Neural cell (in vitro differentiated cells): ENCODE results near the gene CDCP1. TPM values are rescaled to one million over a fixed set of nuclear protein-coding genes. Genes with fewer than 3 reads are reported as not detected.

Experiments
- H2AFZ ChIP-seq: fragments of 200-600, 300-800 bp; sonication (generic), shearing (Covaris generic); 2 replicates; pipeline ENCODE4 v1.6.0; 2014; ENCODE audit warnings: low read depth, mild to moderate bottlenecking, antibody characterized with exemption, low read length, moderate library complexity
- H3F3A ChIP-seq: fragments of 200-600 bp; shearing (Covaris generic); 2 replicates; pipeline ENCODE4 v1.6.1; 2016; ENCODE audit warnings: mild to moderate bottlenecking, moderate library complexity, mixed read lengths, antibody characterized with exemption, low read length; ENCODE audit not compliant: insufficient read depth, poor library complexity, severe bottlenecking
- H3K27ac ChIP-seq: fragments of 200-600, 300-800 bp; sonication (generic), shearing (Covaris generic); 2 replicates; pipeline ENCODE4 v1.5.1; 2014; ENCODE audit warnings: mild to moderate bottlenecking, low read length, moderate library complexity
- H3K27me3 ChIP-seq: fragments of 300-800, 200-600 bp; sonication (generic), shearing (Covaris generic); 2 replicates; pipeline ENCODE4 v1.6.0; 2014; ENCODE audit warnings: mild to moderate bottlenecking, low read depth, low read length, moderate library complexity; ENCODE audit not compliant: insufficient read depth
- H3K36me3 ChIP-seq: fragments of 300-800, 200-600 bp; sonication (generic), shearing (Covaris generic); 2 replicates; pipeline ENCODE4 v1.5.1; 2014; ENCODE audit warnings: mild to moderate bottlenecking, antibody characterized with exemption, low read length, moderate library complexity; ENCODE audit not compliant: insufficient read depth
- H3K4me2 ChIP-seq: fragments of 300-800, 200-600 bp; sonication (generic), shearing (Covaris generic); 2 replicates; pipeline ENCODE4 v1.6.0; 2014; ENCODE audit warnings: mild to moderate bottlenecking, low read length
- H3K4me3 ChIP-seq: fragments of 300-800, 200-600 bp; sonication (generic), shearing (Covaris generic); 2 replicates; pipeline ENCODE4 v1.5.1; 2014; ENCODE audit warnings: mild to moderate bottlenecking, low read length, moderate library complexity
- H3K79me2 ChIP-seq: fragments of 200-600 bp; shearing (Covaris generic); replicated peaks from 2 replicates; pipeline ENCODE4 v1.6.0; 2014; ENCODE audit warnings: mild to moderate bottlenecking, low read length, moderate library complexity; ENCODE audit not compliant: insufficient read depth
- H3K9ac ChIP-seq: fragments of 300-800, 200-600 bp; sonication (generic), shearing (Covaris generic); 2 replicates; pipeline ENCODE4 v1.6.1; 2016; ENCODE audit warnings: mild to moderate bottlenecking, low read length, mixed read lengths
- H3K9me2 ChIP-seq: fragments of 200-600 bp; shearing (Covaris generic); 2 replicates; pipeline ENCODE4 v1.6.1; 2016; ENCODE audit warnings: mild to moderate bottlenecking, low read length, mixed read lengths; ENCODE audit not compliant: insufficient read depth
- H3K9me3 ChIP-seq: fragments of 200-600, 300-800 bp; sonication (generic), shearing (Covaris generic); 2 replicates; pipeline ENCODE4 v1.6.1; 2016; ENCODE audit warnings: mild to moderate bottlenecking, mixed run types, low read length, moderate library complexity, mixed read lengths
- H4K20me1 ChIP-seq: fragments of 200-600 bp; shearing (Covaris generic); 2 replicates; pipeline ENCODE4 v1.6.1; 2016; ENCODE audit warnings: mild to moderate bottlenecking, mixed run types; ENCODE audit not compliant: insufficient read depth
- EP300 ChIP-seq: fragments of 450-650 bp; conservative IDR thresholded peaks from 2 replicates; pipeline ENCODE4 v1.6.1; 2014; ENCODE audit warnings: antibody characterized with exemption, mild to moderate bottlenecking, moderate library complexity; ENCODE audit not compliant: poor library complexity, severe bottlenecking
- EZH2 ChIP-seq: fragments of 200-600, 300-800 bp; shearing (Covaris generic), sonication (generic); IDR thresholded peaks from 2 replicates; pipeline ENCODE4 v1.6.1; 2014; ENCODE audit warnings: antibody characterized with exemption, low read length, borderline replicate concordance, mild to moderate bottlenecking; ENCODE audit not compliant: insufficient read depth, poor library complexity, severe bottlenecking
- MXI1 ChIP-seq: fragments of 450-650 bp; conservative IDR thresholded peaks from 2 replicates; pipeline ENCODE4 v1.6.1; 2014; ENCODE audit warnings: antibody characterized with exemption, mild to moderate bottlenecking; ENCODE audit not compliant: poor library complexity, severe bottlenecking
- POLR2AphosphoS5 ChIP-seq: IDR thresholded peaks from 2 replicates; pipeline ENCODE4 v1.6.1; 2012
- RAD21 ChIP-seq: fragments of 450-650 bp; conservative IDR thresholded peaks from 2 replicates; pipeline ENCODE4 v1.6.1; 2014; ENCODE audit warnings: antibody characterized with exemption, mild to moderate bottlenecking, moderate library complexity
- SMC3 ChIP-seq: fragments of 450-650 bp; conservative IDR thresholded peaks from 2 replicates; pipeline ENCODE4 v1.6.1; 2014; ENCODE audit warnings: antibody characterized with exemption, mild to moderate bottlenecking, moderate library complexity; ENCODE audit not compliant: poor library complexity
- TAF1 ChIP-seq: IDR thresholded peaks from 2 replicates; pipeline ENCODE4 v1.6.1; 2012; ENCODE audit warnings: low read depth
- polyA plus RNA-seq: library from polyadenylated mRNA; depleted of rRNA; stranded (reverse); fragments of >200 nt; gene quantifications from 2 replicates; pipeline ENCODE4 v1.2.3, GENCODE V29; 2014
- TF ChIP-seq, protein P1 (sequence below): IDR thresholded peaks from 2 replicates; pipeline ENCODE4 v1.6.1; 2012; ENCODE audit warnings: borderline replicate concordance
- TF ChIP-seq, protein P2 (sequence below): fragments of 450-650 bp; IDR thresholded peaks from 2 replicates; pipeline ENCODE4 v1.5.1; 2014; ENCODE audit warnings: antibody characterized with exemption, mild to moderate bottlenecking, moderate library complexity; ENCODE audit not compliant: poor library complexity, severe bottlenecking

Gene CDCP1
- polyA plus RNA-seq, 1 donor from 2014 or later = not detected

DNA sequence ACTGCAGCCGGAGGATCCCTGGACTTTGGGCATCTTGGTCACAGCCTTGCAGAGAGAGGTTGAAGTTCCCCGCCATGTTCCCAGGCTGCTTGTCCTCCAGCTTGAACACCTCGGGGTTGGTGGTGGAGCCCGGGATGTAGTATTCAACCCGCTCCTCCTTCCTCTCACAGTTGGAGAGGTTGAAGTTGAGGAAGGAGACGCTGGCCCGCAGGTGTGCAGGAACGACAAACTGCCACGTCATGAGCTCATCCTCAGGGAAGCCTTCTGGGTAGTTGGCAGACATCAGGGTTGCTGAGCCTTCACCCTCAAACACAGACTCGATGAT lies 35.7 kb downstream of the CDCP1 start:
- Histone ChIP-seq H3K9me2 (no peaks in the 10 kb centered on the region), H3K9ac (no peak overlapping the region), H2AFZ (no peak overlapping the region), H3K27me3 (no peaks in the 10 kb centered on the region), H3K27ac (no peak overlapping the region), H3F3A (no peaks in the 10 kb centered on the region), H3K79me2 (no peaks in the 10 kb centered on the region), H4K20me1 (no peaks in the 10 kb centered on the region), H3K9me3 (no peaks in the 10 kb centered on the region), H3K36me3 (no peaks in the 10 kb centered on the region), H3K4me2 (no peak overlapping the region), H3K4me3 (no peak overlapping the region)
- TF ChIP-seq, protein P1, sequence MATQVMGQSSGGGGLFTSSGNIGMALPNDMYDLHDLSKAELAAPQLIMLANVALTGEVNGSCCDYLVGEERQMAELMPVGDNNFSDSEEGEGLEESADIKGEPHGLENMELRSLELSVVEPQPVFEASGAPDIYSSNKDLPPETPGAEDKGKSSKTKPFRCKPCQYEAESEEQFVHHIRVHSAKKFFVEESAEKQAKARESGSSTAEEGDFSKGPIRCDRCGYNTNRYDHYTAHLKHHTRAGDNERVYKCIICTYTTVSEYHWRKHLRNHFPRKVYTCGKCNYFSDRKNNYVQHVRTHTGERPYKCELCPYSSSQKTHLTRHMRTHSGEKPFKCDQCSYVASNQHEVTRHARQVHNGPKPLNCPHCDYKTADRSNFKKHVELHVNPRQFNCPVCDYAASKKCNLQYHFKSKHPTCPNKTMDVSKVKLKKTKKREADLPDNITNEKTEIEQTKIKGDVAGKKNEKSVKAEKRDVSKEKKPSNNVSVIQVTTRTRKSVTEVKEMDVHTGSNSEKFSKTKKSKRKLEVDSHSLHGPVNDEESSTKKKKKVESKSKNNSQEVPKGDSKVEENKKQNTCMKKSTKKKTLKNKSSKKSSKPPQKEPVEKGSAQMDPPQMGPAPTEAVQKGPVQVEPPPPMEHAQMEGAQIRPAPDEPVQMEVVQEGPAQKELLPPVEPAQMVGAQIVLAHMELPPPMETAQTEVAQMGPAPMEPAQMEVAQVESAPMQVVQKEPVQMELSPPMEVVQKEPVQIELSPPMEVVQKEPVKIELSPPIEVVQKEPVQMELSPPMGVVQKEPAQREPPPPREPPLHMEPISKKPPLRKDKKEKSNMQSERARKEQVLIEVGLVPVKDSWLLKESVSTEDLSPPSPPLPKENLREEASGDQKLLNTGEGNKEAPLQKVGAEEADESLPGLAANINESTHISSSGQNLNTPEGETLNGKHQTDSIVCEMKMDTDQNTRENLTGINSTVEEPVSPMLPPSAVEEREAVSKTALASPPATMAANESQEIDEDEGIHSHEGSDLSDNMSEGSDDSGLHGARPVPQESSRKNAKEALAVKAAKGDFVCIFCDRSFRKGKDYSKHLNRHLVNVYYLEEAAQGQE = no peak
- TF ChIP-seq, protein P2, sequence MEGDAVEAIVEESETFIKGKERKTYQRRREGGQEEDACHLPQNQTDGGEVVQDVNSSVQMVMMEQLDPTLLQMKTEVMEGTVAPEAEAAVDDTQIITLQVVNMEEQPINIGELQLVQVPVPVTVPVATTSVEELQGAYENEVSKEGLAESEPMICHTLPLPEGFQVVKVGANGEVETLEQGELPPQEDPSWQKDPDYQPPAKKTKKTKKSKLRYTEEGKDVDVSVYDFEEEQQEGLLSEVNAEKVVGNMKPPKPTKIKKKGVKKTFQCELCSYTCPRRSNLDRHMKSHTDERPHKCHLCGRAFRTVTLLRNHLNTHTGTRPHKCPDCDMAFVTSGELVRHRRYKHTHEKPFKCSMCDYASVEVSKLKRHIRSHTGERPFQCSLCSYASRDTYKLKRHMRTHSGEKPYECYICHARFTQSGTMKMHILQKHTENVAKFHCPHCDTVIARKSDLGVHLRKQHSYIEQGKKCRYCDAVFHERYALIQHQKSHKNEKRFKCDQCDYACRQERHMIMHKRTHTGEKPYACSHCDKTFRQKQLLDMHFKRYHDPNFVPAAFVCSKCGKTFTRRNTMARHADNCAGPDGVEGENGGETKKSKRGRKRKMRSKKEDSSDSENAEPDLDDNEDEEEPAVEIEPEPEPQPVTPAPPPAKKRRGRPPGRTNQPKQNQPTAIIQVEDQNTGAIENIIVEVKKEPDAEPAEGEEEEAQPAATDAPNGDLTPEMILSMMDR = no peak
- TF ChIP-seq TAF1 (no peak), POLR2AphosphoS5 (no peak), SMC3 (no peak), EZH2 (no peak), RAD21 (no peak), MXI1 (no peak), EP300 (no peak)

DNA sequence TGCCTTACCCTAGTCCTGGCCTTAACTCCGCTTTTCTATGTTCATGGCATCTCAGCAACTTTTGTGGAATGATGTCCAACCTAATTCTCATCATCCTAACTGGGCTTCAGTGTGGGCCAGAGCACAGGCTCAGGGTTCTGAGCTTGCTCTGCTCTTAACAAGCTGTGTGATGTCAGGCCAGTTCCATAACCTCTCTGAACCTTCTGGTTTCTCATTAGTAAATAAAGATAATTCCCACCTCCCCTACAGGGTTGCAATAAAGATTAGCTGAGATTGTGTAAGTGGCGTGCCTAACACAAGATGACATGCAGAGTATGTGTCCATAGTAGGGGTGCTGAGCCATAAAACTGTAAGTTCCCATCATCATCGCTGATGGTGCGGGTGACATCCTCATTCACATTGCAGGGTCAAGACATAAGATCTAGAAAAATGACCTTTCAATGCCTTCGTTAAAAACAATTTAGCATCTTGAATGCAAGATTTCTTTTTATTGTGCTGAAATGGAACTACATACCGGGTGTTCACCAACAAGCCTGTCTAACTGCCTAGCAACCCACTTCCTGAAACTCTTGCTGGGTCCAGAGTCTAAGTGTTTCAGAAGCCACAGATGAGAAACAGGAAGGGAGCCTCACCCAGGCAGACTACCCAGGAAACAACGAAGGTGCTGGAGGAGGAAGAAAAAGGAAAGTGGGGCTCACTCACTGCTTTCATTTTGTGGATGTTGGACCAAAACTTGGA lies 36.2 kb downstream of the CDCP1 start:
- no peaks in the 10 kb centered on the region for H3K79me2 ChIP-seq
- H3K27ac ChIP-seq = no peak overlapping the region
- TF ChIP-seq, protein P2 = no peak
- no peak for TF ChIP-seq RAD21
- TF ChIP-seq, protein P1 = no peak
- TF ChIP-seq SMC3 = no peak
- TF ChIP-seq MXI1 = no peak
- no peak for TF ChIP-seq TAF1
- TF ChIP-seq POLR2AphosphoS5 = no peak
- TF ChIP-seq EP300 = no peak
- TF ChIP-seq EZH2 = no peak
- H4K20me1 ChIP-seq = no peaks in the 10 kb centered on the region
- H3K27me3 ChIP-seq = no peaks in the 10 kb centered on the region
- H2AFZ ChIP-seq = no peak overlapping the region
- no peaks in the 10 kb centered on the region for H3K9me3 ChIP-seq
- no peaks in the 10 kb centered on the region for H3K9me2 ChIP-seq
- no peak overlapping the region for H3K4me2 ChIP-seq
- H3K36me3 ChIP-seq = no peaks in the 10 kb centered on the region
- no peaks in the 10 kb centered on the region for H3F3A ChIP-seq
- H3K9ac ChIP-seq = no peak overlapping the region
- H3K4me3 ChIP-seq = no peak overlapping the region
